Spleen (tissue), 11 donors: ENCODE results near the gene FGD4. TPM values are rescaled to one million over a fixed set of nuclear protein-coding genes. Genes with fewer than 3 reads are reported as not detected.

Source experiments
- DNase-seq: peaks from one replicate; pipeline ENCODE4 v3.0.0-alpha.2; 2020
- H3K27ac ChIP-seq, 8 donors: fragments of 200-600 bp; sonication (generic) in 7 of 8; 1 replicate in 4 of 8; 2 replicates in 4 of 8; pipeline versions ENCODE4 v1.5.0 to v1.8.0; 2016 to 2021; ENCODE audit warnings: inconsistent platforms in 4 of 8, mild to moderate bottlenecking in 4 of 8, moderate library complexity in 1 of 8
- H3K27me3 ChIP-seq, 7 donors: fragments of 200-600 bp; sonication (generic) in 6 of 7; replicated peaks in 1 of 7; 1 replicate in 4 of 7; 2 replicates in 3 of 7; pipeline versions ENCODE4 v1.5.0 to v1.8.0; 2016 to 2021; ENCODE audit warnings: inconsistent platforms in 3 of 7, mild to moderate bottlenecking in 1 of 7
- H3K36me3 ChIP-seq, 6 donors: fragments of 200-600 bp; sonication (generic) in 5 of 6; 1 replicate in 4 of 6; 2 replicates in 2 of 6; pipeline versions ENCODE4 v1.5.0 to v1.8.0; 2016 to 2021; ENCODE audit warnings: inconsistent platforms in 2 of 6
- H3K4me1 ChIP-seq, 6 donors: fragments of 200-600 bp; sonication (generic) in 5 of 6; 1 replicate in 3 of 6; 2 replicates in 3 of 6; pipeline versions ENCODE4 v1.5.0 to v1.8.0; 2016 to 2021; ENCODE audit warnings: inconsistent platforms in 3 of 6
- H3K4me3 ChIP-seq, 8 donors: fragments of 200-600 bp; sonication (generic) in 7 of 8; 1 replicate in 4 of 8; 2 replicates in 4 of 8; pipeline versions ENCODE4 v1.5.0 to v1.8.0; 2016 to 2021; ENCODE audit warnings: inconsistent platforms in 4 of 8, mild to moderate bottlenecking in 4 of 8, moderate library complexity in 2 of 8
- H3K9me3 ChIP-seq, 8 donors: fragments of 200-600 bp; sonication (generic) in 7 of 8; 1 replicate in 4 of 8; 2 replicates in 4 of 8; pipeline versions ENCODE4 v1.5.0 to v1.8.0; 2016 to 2021; ENCODE audit warnings: inconsistent platforms in 4 of 8
- CTCF ChIP-seq, 11 experiments: fragments of 200-600 bp in 7 of 11; fragments of 450-650 bp in 4 of 11; sonication (generic) in 4 of 11; IDR thresholded peaks in 8 of 11; conservative IDR thresholded peaks in 3 of 11; 1 replicate in 7 of 11; 2 replicates in 4 of 11; pipeline versions ENCODE4 v1.4.0 to v1.8.0; 2016 to 2021; ENCODE audit warnings: antibody characterized with exemption in 11 of 11, inconsistent platforms in 4 of 11, mild to moderate bottlenecking in 1 of 11
- POLR2A ChIP-seq, 3 donors: fragments of 450-650 bp; IDR thresholded peaks; one replicate each; pipeline ENCODE4 v1.5.1; 2017; ENCODE audit warnings: antibody characterized with exemption in 3 of 3, mild to moderate bottlenecking in 1 of 3
- POLR2AphosphoS5 ChIP-seq, 3 donors: sonication (generic); formaldehyde crosslinking; IDR thresholded peaks; one replicate each; pipeline ENCODE4 v1.5.1; 2017; ENCODE audit warnings: antibody characterized with exemption in 3 of 3
- WGBS, 5 donors: extraction: QIAGEN DNeasy Blood & Tissue Kit in 3 of 5; methylation state at CpG; one replicate each; pipeline versions ENCODE4 v1.1.5 to v1.1.7; 2013 to 2018; 5-methylcytosine and 5-hydroxymethylcytosine counted together
- intact Hi-C: fragments of 100-400 bp; cut with DNase I; formaldehyde crosslinking; loops from one replicate; pipeline ENCODE4 v1.15.0; 2023; ENCODE audit warnings: low total_unique reads
- polyA plus RNA-seq, 3 donors: library from polyadenylated mRNA; stranded (reverse); fragments of 200-250 nt; gene quantifications; one replicate each; pipeline ENCODE4 v1.2.1, GENCODE V29; 2013
- total RNA-seq, 7 donors: library from RNA; depleted of rRNA in 3 of 7; stranded (reverse); fragments of >200 nt in 3 of 7; fragmentation: NEBNext Ultra II Directional in 4 of 7; extraction: Animal tissue kit (Norgen Biotek cat#: 25700) in 4 of 7; gene quantifications; one replicate each; pipeline versions ENCODE4 v1.1.0 to v1.2.1, GENCODE V29; 2016 to 2021
- donor health status: healthy with polysubstance abuse.
- donor health status: DM: no; HTN: no; CAD: no; lungs with moderate emphysema.
- donor health status: DM: no; HTN: no; CAD: no.
- donor health status: Bipolar disorder and iron deficiency.
- donor health status: healthy.
- donor health status: DM: no; HTN: no; CAD: no.
- donor health status: DM: yes; HTN: yes; CAD: no.

FGD4 gene
- total and polyA plus RNA-seq, 10 donors, result 1.0 to 44.4 (median 25.7) TPM

- H3K4me3 ChIP-seq, result no peak overlapping the region
- H3K27me3 ChIP-seq, result no peaks in the 10 kb centered on the region
- intact Hi-C loops, result no loop called here
- no peak for DNase-seq
- TF ChIP-seq POLR2AphosphoS5 (IDR thresholded peaks at IDR 0.05) (no peak), CTCF (IDR thresholded peaks at IDR 0.05 in 8 of 11, conservative IDR thresholded peaks at IDR 0.05 in 3 of 11) (no peak), POLR2A (IDR thresholded peaks at IDR 0.05) (no peak)
- no peak overlapping the region for H3K27ac ChIP-seq
- peaks cover 0 to 13% (median under 1%) of the 10 kb centered on the region in 6 donors for H3K4me1 ChIP-seq
- H3K9me3 ChIP-seq, result no peaks in the 10 kb centered on the region
- H3K36me3 ChIP-seq, result peaks cover 0 to 94% (median 4%) of the 10 kb centered on the region in 6 donors
- 89 to 97% (median 95%) methylated on average over 3 of the region's 3 CpGs for WGBS, 5 donors
These were observed 206.2 kb downstream of the FGD4 start for GRCh38 chr12:32605326-32606095.

DNA sequence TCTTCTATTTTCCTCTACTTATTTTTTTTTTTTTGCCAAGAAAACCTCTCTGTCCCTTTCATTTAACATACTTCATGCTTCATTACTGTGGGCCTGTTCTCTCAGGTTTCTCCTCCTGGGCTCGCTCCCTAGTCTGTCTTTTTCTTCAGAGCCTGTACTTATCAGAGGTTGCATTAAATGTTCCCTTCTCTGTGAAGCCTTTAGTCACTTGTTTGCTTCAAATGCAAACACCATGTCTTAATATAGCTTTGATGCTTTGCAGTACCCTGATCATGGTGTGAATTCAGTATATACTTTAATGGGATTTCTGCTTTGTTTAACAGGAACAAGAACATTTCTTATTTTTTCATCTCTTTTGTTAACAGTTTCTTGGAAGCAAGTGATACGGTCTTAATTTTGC, 207.1 kb downstream of the FGD4 start:
- Histone ChIP-seq H3K4me1 (peaks cover 0 to 6% (median 0%) of the 10 kb centered on the region in 6 donors), H3K27me3 (no peaks in the 10 kb centered on the region), H3K4me3 (no peak overlapping the region), H3K36me3 (peaks cover 0 to 97% (median 5%) of the 10 kb centered on the region in 6 donors), H3K9me3 (no peaks in the 10 kb centered on the region), H3K27ac (no peak overlapping the region)
- TF ChIP-seq POLR2AphosphoS5 (IDR thresholded peaks at IDR 0.05), result no peak
- TF ChIP-seq CTCF (IDR thresholded peaks at IDR 0.05 in 8 of 11, conservative IDR thresholded peaks at IDR 0.05 in 3 of 11), result no peak
- intact Hi-C loops, result no loop called here
- no peak for DNase-seq
- WGBS, 5 donors, result 95 to 98% (median 95%) methylated on average over 2 of the region's 2 CpGs

- 79 to 94% (median 82%) methylated on average over 1 of the region's 1 CpG for WGBS, 5 donors
These were observed 210.6 kb downstream of the FGD4 start for GRCh38 chr12:32609966-32610365.

More at GRCh38 chr12:32609966-32610365, 210.6 kb downstream of the FGD4 start:
- H3K4me1 ChIP-seq, result peaks cover 0 to 16% (median 8%) of the 10 kb centered on the region in 6 donors
- H3K4me3 ChIP-seq, result no peak overlapping the region
- H3K36me3 ChIP-seq, result peaks cover 0 to 98% (median 8%) of the 10 kb centered on the region in 6 donors
- no peaks in the 10 kb centered on the region for H3K9me3 ChIP-seq
- DNase-seq, result no peak
- H3K27ac ChIP-seq, result no peak overlapping the region
- intact Hi-C loops, result no loop called here
- TF ChIP-seq CTCF (IDR thresholded peaks at IDR 0.05 in 8 of 11, conservative IDR thresholded peaks at IDR 0.05 in 3 of 11) (no peak), POLR2A (IDR thresholded peaks at IDR 0.05) (no peak), POLR2AphosphoS5 (IDR thresholded peaks at IDR 0.05) (no peak)
- no peaks in the 10 kb centered on the region for H3K27me3 ChIP-seq
